NCI-H2081 treated with DMSO at 0.1 percent for 48 hours (cell line): ENCODE results near the gene SH3BGRL3.
A peak's percentile ranks its signal among the peaks of the same experiment; 100 is the strongest.
"Not testable (repeated sequence)": the region's sequence is repeated elsewhere in the genome, so short reads cannot be mapped to it uniquely, and the experiment has no call there.

ENCODE experiments used
- DNase-seq: peaks from one replicate; lab custom pipeline; 2025; lab: John Stamatoyannopoulos, UW

SH3BGRL3 gene

GRCh38 chr1:26279456-26280332 is at the start of gene SH3BGRL3:
SH3BGRL3 (plus strand) TSS chr1:26280086; CDS start chr1:26280156, 70 bp downstream.
- DNase-seq: no peak

- DNase-seq: not testable (repeated sequence)
Measured at GRCh38 chr1:26230682-26231081, 49.2 kb upstream of the SH3BGRL3 start.

- peak; percentile 78 for DNase-seq
Measured at GRCh38 chr1:26233903-26234643, 45.8 kb upstream of the SH3BGRL3 start, which contains the start of gene CEP85. CEP85 (plus strand) TSS chr1:26234200; CDS start chr1:26239784, 5,584 bp downstream.

- no peak for DNase-seq
Measured at GRCh38 chr1:26234644-26235370, 45.1 kb upstream of the SH3BGRL3 start.

GRCh38 chr1:26237230-26237966 is 42.5 kb upstream of the SH3BGRL3 start:
- DNase-seq: no peak

GRCh38 chr1:26239936-26240335 is 40.0 kb upstream of the SH3BGRL3 start:
- DNase-seq: no peak

- no peak for DNase-seq
Measured at GRCh38 chr1:26252718-26253117, 27.2 kb upstream of the SH3BGRL3 start.

GRCh38 chr1:26254404-26254803 is 25.5 kb upstream of the SH3BGRL3 start:
- no peak for DNase-seq

GRCh38 chr1:26257222-26257621 is 22.7 kb upstream of the SH3BGRL3 start:
- DNase-seq: no peak

- no peak for DNase-seq
Measured at GRCh38 chr1:26259005-26259404, 20.9 kb upstream of the SH3BGRL3 start.

GRCh38 chr1:26259578-26259977 is 20.3 kb upstream of the SH3BGRL3 start:
- DNase-seq: no peak

GRCh38 chr1:26263212-26263611 is 16.7 kb upstream of the SH3BGRL3 start:
- DNase-seq: no peak

GRCh38 chr1:26265405-26265804 is 14.5 kb upstream of the SH3BGRL3 start:
- DNase-seq: no peak

- no peak for DNase-seq
Measured at GRCh38 chr1:26268290-26269197, 11.3 kb upstream of the SH3BGRL3 start.

GRCh38 chr1:26269198-26269550 is 10.7 kb upstream of the SH3BGRL3 start:
- no peak for DNase-seq

GRCh38 chr1:26274801-26275425 is 5.0 kb upstream of the SH3BGRL3 start:
- DNase-seq: no peak

- no peak for DNase-seq
Measured at GRCh38 chr1:26275580-26276431, 4.1 kb upstream of the SH3BGRL3 start.

- DNase-seq: no peak
Measured at GRCh38 chr1:26276432-26276838, 3.5 kb upstream of the SH3BGRL3 start.

- no peak for DNase-seq
Measured at GRCh38 chr1:26277261-26277661, 2.6 kb upstream of the SH3BGRL3 start.
